Thymus (tissue), 11 donors: ENCODE results near the gene PAK4. TPM values are rescaled to one million over a fixed set of nuclear protein-coding genes. Genes with fewer than 3 reads are reported as not detected.
"Not testable (repeated sequence)": the region's sequence is repeated elsewhere in the genome, so short reads cannot be mapped to it uniquely, and the experiment has no call there.

Experiments
- DNase-seq, 9 donors: peaks; one replicate each; pipeline ENCODE4 v3.0.0-alpha.2; 2013; ENCODE audit warnings: low spot score in 9 of 9, low read depth in 6 of 9, missing footprints in 1 of 9
- H3K27ac ChIP-seq, 2 donors: one replicate each; pipeline ENCODE4 v1.5.1; 2013; ENCODE audit warnings: control low read depth in 1 of 2, low read depth in 1 of 2, low read length in 1 of 2, mild to moderate bottlenecking in 1 of 2, moderate library complexity in 1 of 2
- H3K27me3 ChIP-seq, 2 donors: one replicate each; pipeline ENCODE4 v1.5.1; 2013; ENCODE audit warnings: low read length in 1 of 2; ENCODE audit not compliant: control insufficient read depth in 2 of 2, insufficient read depth in 1 of 2
- H3K36me3 ChIP-seq, 2 donors: one replicate each; pipeline ENCODE4 v1.5.1; 2013; ENCODE audit warnings: low read length in 1 of 2, mild to moderate bottlenecking in 1 of 2, moderate library complexity in 1 of 2; ENCODE audit not compliant: control insufficient read depth in 2 of 2, insufficient read depth in 2 of 2
- H3K4me1 ChIP-seq, 2 donors: one replicate each; pipeline ENCODE4 v1.5.1; 2013; ENCODE audit warnings: low read length in 2 of 2; ENCODE audit not compliant: control insufficient read depth in 2 of 2, insufficient read depth in 2 of 2
- H3K4me3 ChIP-seq, 2 donors: one replicate each; pipeline ENCODE4 v1.5.1; 2013; ENCODE audit warnings: low read length in 2 of 2, control low read depth in 1 of 2, mild to moderate bottlenecking in 1 of 2
- H3K9me3 ChIP-seq, 2 donors: one replicate each; pipeline ENCODE4 v1.5.1; 2013; ENCODE audit warnings: low read length in 1 of 2, mild to moderate bottlenecking in 1 of 2; ENCODE audit not compliant: control insufficient read depth in 2 of 2, insufficient read depth in 1 of 2
- WGBS: extraction: QIAGEN DNeasy Blood & Tissue Kit; methylation state at CpG from one replicate; pipeline ENCODE4 v1.1.7; 2013; 5-methylcytosine and 5-hydroxymethylcytosine counted together
- polyA plus RNA-seq: library from polyadenylated mRNA; stranded (reverse); fragments of 200-250 nt; gene quantifications from one replicate; pipeline ENCODE4 v1.2.3, GENCODE V29; 2013
- total RNA-seq: library from RNA; stranded (reverse); fragments of 120-200 nt; gene quantifications from one replicate; pipeline ENCODE4 v1.2.4, GENCODE V29; 2013
- donor health status: healthy.

Gene PAK4
- total and polyA plus RNA-seq, 2 donors = 1.9 to 14.4 TPM

- DNase-seq = no peak
- no peak overlapping the region for H3K27ac ChIP-seq
Measured at GRCh38 chr19:39211731-39212374, 86.3 kb downstream of the PAK4 start.

GRCh38 chr19:39212375-39212742 is 86.8 kb downstream of the PAK4 start:
- peaks cover 0 to 11% of the 10 kb centered on the region in 2 donors for H3K27me3 ChIP-seq
- no peak overlapping the region for H3K27ac ChIP-seq
- no peaks in the 10 kb centered on the region for H3K4me1 ChIP-seq
- H3K36me3 ChIP-seq = no peaks in the 10 kb centered on the region
- DNase-seq = peak in 6 of 9 donors; percentile 1 to 53 (median 12)
- 40% methylated on average over 8 of the region's 8 CpGs for WGBS
- H3K9me3 ChIP-seq = no peaks in the 10 kb centered on the region
- H3K4me3 ChIP-seq = no peak overlapping the region

More at GRCh38 chr19:39211731-39212374, 86.3 kb downstream of the PAK4 start:
- WGBS = 91% methylated on average over 13 of the region's 13 CpGs
- Histone ChIP-seq H3K4me3 (no peak overlapping the region), H3K4me1 (no peaks in the 10 kb centered on the region), H3K27me3 (peaks cover 0 to 14% of the 10 kb centered on the region in 2 donors), H3K9me3 (no peaks in the 10 kb centered on the region), H3K36me3 (no peaks in the 10 kb centered on the region)

- not testable (repeated sequence) for H3K36me3 ChIP-seq, H3K9me3 ChIP-seq, H3K27me3 ChIP-seq, H3K4me3 ChIP-seq, H3K4me1 ChIP-seq, H3K27ac ChIP-seq, DNase-seq
- 91% methylated on average over 3 of the region's 3 CpGs for WGBS
Measured at GRCh38 chr19:39215323-39215722, 89.7 kb downstream of the PAK4 start.

GRCh38 chr19:39217094-39217493 is 91.5 kb downstream of the PAK4 start:
- Histone ChIP-seq H3K4me1 (no peaks in the 10 kb centered on the region), H3K27ac (no peak overlapping the region), H3K36me3 (no peaks in the 10 kb centered on the region), H3K9me3 (no peaks in the 10 kb centered on the region), H3K27me3 (peaks cover 0 to 6% of the 10 kb centered on the region in 2 donors), H3K4me3 (no peak overlapping the region)
- no peak for DNase-seq
- 94% methylated on average over 5 of the region's 5 CpGs for WGBS

GRCh38 chr19:39218230-39219007 is 92.8 kb downstream of the PAK4 start:
- H3K27ac ChIP-seq = no peak overlapping the region
- H3K4me3 ChIP-seq = no peak overlapping the region
- 94% methylated on average over 15 of the region's 15 CpGs for WGBS
- DNase-seq = no peak
- no peaks in the 10 kb centered on the region for H3K9me3 ChIP-seq
- no peaks in the 10 kb centered on the region for H3K4me1 ChIP-seq
- H3K27me3 ChIP-seq = peaks cover 0 to 2% of the 10 kb centered on the region in 2 donors
- no peaks in the 10 kb centered on the region for H3K36me3 ChIP-seq

GRCh38 chr19:39219108-39219507 is 93.5 kb downstream of the PAK4 start:
- H3K27ac ChIP-seq, H3K4me1 ChIP-seq, DNase-seq, H3K36me3 ChIP-seq, H3K4me3 ChIP-seq, H3K27me3 ChIP-seq, H3K9me3 ChIP-seq: not testable (repeated sequence)
- WGBS = 74% methylated on average over 10 of the region's 10 CpGs

- Histone ChIP-seq H3K27ac (no peak overlapping the region), H3K9me3 (no peaks in the 10 kb centered on the region), H3K4me3 (no peak overlapping the region), H3K4me1 (no peaks in the 10 kb centered on the region), H3K36me3 (no peaks in the 10 kb centered on the region), H3K27me3 (peaks cover 0 to 4% of the 10 kb centered on the region in 2 donors)
- 26% methylated on average over 4 of the region's 4 CpGs for WGBS
- peak in 4 of 9 donors; percentile 9 to 40 (median 11) for DNase-seq
Measured at GRCh38 chr19:39223703-39224279, 98.2 kb downstream of the PAK4 start.

- H3K9me3 ChIP-seq = no peaks in the 10 kb centered on the region
- H3K4me3 ChIP-seq = no peak overlapping the region
- no peaks in the 10 kb centered on the region for H3K36me3 ChIP-seq
- no peaks in the 10 kb centered on the region for H3K4me1 ChIP-seq
- DNase-seq = no peak
- peaks cover 0 to 4% of the 10 kb centered on the region in 2 donors for H3K27me3 ChIP-seq
- H3K27ac ChIP-seq = no peak overlapping the region
- 32% methylated on average over 3 of the region's 3 CpGs for WGBS
Measured at GRCh38 chr19:39224910-39225309, 99.3 kb downstream of the PAK4 start.
